Testis (tissue), 3 donors: ENCODE data around the gene PLA1A. TPM values are rescaled to one million over a fixed set of nuclear protein-coding genes. Genes with fewer than 3 reads are reported as not detected.

Source experiments
- DNase-seq: peaks from one replicate; pipeline ENCODE4 v3.0.0-alpha.2; 2019
- H3K27ac ChIP-seq, 2 donors: fragments of 200-600 bp; sonication (generic); one replicate each; pipeline ENCODE4 v1.5.1; 2019
- H3K27me3 ChIP-seq: fragments of 200-600 bp; sonication (generic); one replicate; pipeline ENCODE4 v1.5.1; 2019
- H3K36me3 ChIP-seq: fragments of 200-600 bp; sonication (generic); one replicate; pipeline ENCODE4 v1.5.1; 2017; ENCODE audit warnings: low read depth; ENCODE audit errors: missing control alignments
- H3K4me1 ChIP-seq: fragments of 200-600 bp; sonication (generic); one replicate; pipeline ENCODE4 v1.5.1; 2019
- H3K4me3 ChIP-seq, 2 donors: fragments of 200-600 bp; sonication (generic); one replicate each; pipeline ENCODE4 v1.5.1; 2017 to 2019
- H3K9me3 ChIP-seq: fragments of 200-600 bp; sonication (generic); one replicate; pipeline ENCODE4 v1.5.1; 2017
- CTCF ChIP-seq, 3 experiments: fragments of 450-650 bp in 2 of 3; fragments of 200-600 bp in 1 of 3; sonication (generic) in 1 of 3; IDR thresholded peaks; one replicate each; pipeline ENCODE4 v1.5.1; 2016 to 2019; ENCODE audit warnings: antibody characterized with exemption in 3 of 3, mild to moderate bottlenecking in 2 of 3, moderate library complexity in 1 of 3
- POLR2A ChIP-seq: fragments of 450-650 bp; IDR thresholded peaks from one replicate; pipeline ENCODE4 v1.6.1; 2017; ENCODE audit warnings: antibody characterized with exemption, mild to moderate bottlenecking, moderate library complexity
- WGBS, 2 donors: methylation state at CpG; one replicate each; pipeline ENCODE4 v1.1.5; 2018; 5-methylcytosine and 5-hydroxymethylcytosine counted together
- intact Hi-C: fragments of 100-400 bp; cut with DNase I; formaldehyde crosslinking; loops from one replicate; pipeline ENCODE4 v1.15.1; 2023; ENCODE audit warnings: low total_unique reads
- polyA plus RNA-seq: library from polyadenylated mRNA; stranded (reverse); fragments of 350-450 nt; fragmentation: Illumina TruSeq; extraction: RNeasy Lipid Tissue Mini Kit (QIAGEN cat#74804); gene quantifications from one replicate; pipeline ENCODE4 v1.2.3, GENCODE V29; 2014; ENCODE audit warnings: low read depth, low replicate concordance; ENCODE audit not compliant: insufficient read depth
- total RNA-seq, 2 donors: library from RNA; depleted of rRNA; stranded (reverse); fragments of >200 nt; gene quantifications; one replicate each; pipeline ENCODE4 v1.2.3, GENCODE V29; 2016

PLA1A gene
- total and polyA plus RNA-seq, 3 donors from 2014 or later, result 0.87 to 8.7 (median 2.7) TPM

DNA sequence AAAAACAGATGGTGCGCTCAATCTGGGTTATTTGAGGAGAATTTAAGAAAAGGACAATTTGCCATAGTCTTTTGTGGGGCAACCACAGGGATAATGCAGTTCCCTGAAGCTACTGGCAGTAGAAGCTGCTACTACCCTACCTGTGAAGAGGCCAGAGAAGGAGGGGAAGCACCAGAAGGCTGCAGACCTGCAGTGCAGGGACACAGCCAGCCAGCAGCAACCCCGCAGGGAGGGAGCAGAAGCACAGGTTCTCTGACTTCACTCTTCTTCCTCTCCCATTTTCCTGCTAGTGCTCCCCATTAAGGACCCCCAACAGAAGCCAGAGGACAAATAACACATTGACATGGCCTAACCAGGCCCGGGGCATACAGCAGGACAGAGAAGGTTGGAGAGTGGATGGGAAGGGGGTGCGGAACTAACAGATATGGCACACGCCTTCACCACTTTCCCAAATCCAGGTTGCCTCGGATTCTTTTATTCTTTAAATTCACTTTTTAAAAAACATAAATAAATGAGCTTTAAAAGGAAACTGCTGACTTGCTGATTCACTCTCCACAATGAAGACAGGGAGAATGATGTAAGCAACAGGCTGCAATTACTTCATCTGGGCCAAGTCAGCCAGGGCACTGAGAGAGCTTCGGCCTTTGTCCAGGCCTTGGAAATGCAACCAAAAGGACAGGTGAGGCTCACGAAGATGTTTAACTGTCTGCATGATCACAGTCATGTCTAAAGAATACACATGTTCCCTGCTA, 32.6 kb downstream of the PLA1A start:
- 79 to 85% methylated on average over 8 of the region's 8 CpGs for WGBS, 2 donors
- intact Hi-C loops, result no loop called here
- DNase-seq, result no peak
- no peak overlapping the region for H3K4me3 ChIP-seq
- peaks cover 18% of the 10 kb centered on the region for H3K4me1 ChIP-seq
- H3K27ac ChIP-seq, result peak overlapping the region; percentile 29 to 84
- TF ChIP-seq POLR2A (no peak), CTCF (IDR thresholded peaks at IDR 0.05) (no peak)
- H3K36me3 ChIP-seq, result no peaks in the 10 kb centered on the region
- no peaks in the 10 kb centered on the region for H3K9me3 ChIP-seq
- H3K27me3 ChIP-seq, result no peaks in the 10 kb centered on the region

DNA sequence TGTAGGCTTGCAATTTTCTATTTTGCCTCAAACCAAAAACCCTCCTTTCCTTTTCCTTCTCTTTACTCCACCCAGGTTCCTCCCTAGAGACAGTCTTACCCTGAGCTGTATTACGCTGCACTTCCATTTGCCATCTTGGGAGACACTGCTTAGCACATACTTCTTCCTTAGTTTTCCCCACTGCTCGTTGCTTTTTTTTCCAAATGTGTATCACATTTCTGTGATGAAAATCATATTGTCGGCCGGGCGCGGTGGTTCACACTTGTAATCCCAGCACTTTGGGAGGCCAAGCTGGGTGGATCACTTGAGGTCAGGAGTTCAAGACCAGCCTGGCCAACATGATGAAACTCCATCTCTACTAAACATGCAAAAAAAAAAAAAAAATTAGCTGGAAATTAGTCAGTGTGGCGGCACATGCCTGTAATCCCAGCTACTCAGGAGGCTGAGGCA, 33.2 kb downstream of the PLA1A start:
- 83 to 86% methylated on average over 7 of the region's 7 CpGs for WGBS, 2 donors
- TF ChIP-seq CTCF (IDR thresholded peaks at IDR 0.05), result no peak
- TF ChIP-seq POLR2A, result no peak
- intact Hi-C loops, result no loop called here
- no peaks in the 10 kb centered on the region for H3K36me3 ChIP-seq
- peak overlapping the region in 1 of 2 donors; percentile 84 for H3K27ac ChIP-seq
- peaks cover 18% of the 10 kb centered on the region for H3K4me1 ChIP-seq
- no peaks in the 10 kb centered on the region for H3K9me3 ChIP-seq
- H3K4me3 ChIP-seq, result no peak overlapping the region
- H3K27me3 ChIP-seq, result no peaks in the 10 kb centered on the region
- DNase-seq, result no peak

DNA sequence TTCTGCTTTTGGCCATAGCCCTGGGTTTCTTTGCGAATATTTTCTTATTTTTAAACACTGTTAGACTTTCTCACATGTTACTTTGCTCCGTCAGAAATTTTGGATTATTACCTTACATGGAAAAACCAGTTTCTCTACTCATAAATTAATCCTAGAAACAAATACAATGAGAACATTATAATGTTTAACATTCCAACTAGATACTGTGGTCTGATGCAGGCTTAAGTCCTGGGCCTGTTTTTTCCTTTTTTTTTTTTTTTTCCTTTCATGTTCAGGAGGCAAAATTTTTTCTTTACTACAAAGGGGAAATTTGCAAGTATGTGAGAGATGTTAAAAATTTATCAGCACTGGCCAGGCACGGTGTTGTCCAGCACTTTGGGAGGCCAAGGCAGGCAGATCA, 33.8 kb downstream of the PLA1A start:
- intact Hi-C loops, result no loop called here
- H3K27ac ChIP-seq, result peak overlapping the region in 1 of 2 donors; percentile 84
- 48 to 59% methylated on average over 3 of the region's 3 CpGs for WGBS, 2 donors

GRCh38 chr3:119632216-119632615, 34.5 kb downstream of the PLA1A start:
- intact Hi-C loops, result no loop called here
- Histone ChIP-seq H3K27ac (peak overlapping the region in 1 of 2 donors; percentile 84), H3K4me1 (peaks cover 18% of the 10 kb centered on the region), H3K36me3 (no peaks in the 10 kb centered on the region), H3K9me3 (no peaks in the 10 kb centered on the region), H3K4me3 (no peak overlapping the region), H3K27me3 (no peaks in the 10 kb centered on the region)
- DNase-seq, result no peak
- 54 to 65% methylated on average over 4 of the region's 4 CpGs for WGBS, 2 donors
- no peak for TF ChIP-seq POLR2A
- TF ChIP-seq CTCF (IDR thresholded peaks at IDR 0.05), result no peak

More for the DNA sequence above, 33.8 kb downstream of the PLA1A start:
- Histone ChIP-seq H3K4me1 (peaks cover 18% of the 10 kb centered on the region), H3K4me3 (no peak overlapping the region), H3K27me3 (no peaks in the 10 kb centered on the region), H3K36me3 (no peaks in the 10 kb centered on the region), H3K9me3 (no peaks in the 10 kb centered on the region)
- DNase-seq, result no peak
- TF ChIP-seq POLR2A, result no peak

- intact Hi-C loops, result no loop called here
- no peak for DNase-seq
- 82 to 95% methylated on average over 4 of the region's 4 CpGs for WGBS, 2 donors
- Histone ChIP-seq H3K4me1 (peaks cover 18% of the 10 kb centered on the region), H3K4me3 (no peak overlapping the region), H3K27ac (peak overlapping the region in 1 of 2 donors; percentile 84), H3K36me3 (no peaks in the 10 kb centered on the region), H3K9me3 (no peaks in the 10 kb centered on the region), H3K27me3 (no peaks in the 10 kb centered on the region)
- no peak for TF ChIP-seq CTCF (IDR thresholded peaks at IDR 0.05)
- TF ChIP-seq POLR2A, result no peak
Observed at GRCh38 chr3:119632829-119633228, 35.1 kb downstream of the PLA1A start.
